ENCODE measurements around the gene EPHX1.

GRCh38 chr1:225862581-225862950 lies 52.6 kb downstream of the EPHX1 start:
- TF ChIP-seq POLR2A (IDR thresholded peaks at IDR 0.05) = no peak
- TF ChIP-seq CTCF (IDR thresholded peaks at IDR 0.05) = no peak

Data from upper lobe of left lung (tissue), 4 donors.